ENCODE data around the gene ADCY2.

DNA sequence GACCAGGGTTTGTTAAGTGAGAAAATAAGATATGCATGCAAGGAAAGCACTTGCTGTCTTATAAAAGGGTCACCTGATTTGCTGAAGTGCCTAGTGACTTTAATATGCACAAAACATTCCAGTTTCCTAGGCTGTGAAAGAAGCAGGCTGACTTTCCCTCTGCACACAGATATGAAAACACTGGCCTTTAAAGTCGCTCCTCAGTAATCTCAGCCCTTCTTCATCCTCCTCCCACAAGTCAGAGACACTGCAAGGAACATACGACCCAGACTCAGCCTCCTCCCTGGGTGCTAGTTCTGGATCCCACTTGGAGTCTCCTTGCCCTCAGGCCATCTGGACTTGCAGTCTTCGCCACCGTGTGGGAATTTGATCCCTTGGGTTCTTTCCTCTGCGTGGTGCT is 288.9 kb downstream of the ADCY2 start:
- TF ChIP-seq CTCF (IDR thresholded peaks at IDR 0.05): no peak
- no peak for TF ChIP-seq POLR2A (IDR thresholded peaks at IDR 0.05)
